ENCODE measurements around the gene C17orf50.

Gene C17orf50

DNA sequence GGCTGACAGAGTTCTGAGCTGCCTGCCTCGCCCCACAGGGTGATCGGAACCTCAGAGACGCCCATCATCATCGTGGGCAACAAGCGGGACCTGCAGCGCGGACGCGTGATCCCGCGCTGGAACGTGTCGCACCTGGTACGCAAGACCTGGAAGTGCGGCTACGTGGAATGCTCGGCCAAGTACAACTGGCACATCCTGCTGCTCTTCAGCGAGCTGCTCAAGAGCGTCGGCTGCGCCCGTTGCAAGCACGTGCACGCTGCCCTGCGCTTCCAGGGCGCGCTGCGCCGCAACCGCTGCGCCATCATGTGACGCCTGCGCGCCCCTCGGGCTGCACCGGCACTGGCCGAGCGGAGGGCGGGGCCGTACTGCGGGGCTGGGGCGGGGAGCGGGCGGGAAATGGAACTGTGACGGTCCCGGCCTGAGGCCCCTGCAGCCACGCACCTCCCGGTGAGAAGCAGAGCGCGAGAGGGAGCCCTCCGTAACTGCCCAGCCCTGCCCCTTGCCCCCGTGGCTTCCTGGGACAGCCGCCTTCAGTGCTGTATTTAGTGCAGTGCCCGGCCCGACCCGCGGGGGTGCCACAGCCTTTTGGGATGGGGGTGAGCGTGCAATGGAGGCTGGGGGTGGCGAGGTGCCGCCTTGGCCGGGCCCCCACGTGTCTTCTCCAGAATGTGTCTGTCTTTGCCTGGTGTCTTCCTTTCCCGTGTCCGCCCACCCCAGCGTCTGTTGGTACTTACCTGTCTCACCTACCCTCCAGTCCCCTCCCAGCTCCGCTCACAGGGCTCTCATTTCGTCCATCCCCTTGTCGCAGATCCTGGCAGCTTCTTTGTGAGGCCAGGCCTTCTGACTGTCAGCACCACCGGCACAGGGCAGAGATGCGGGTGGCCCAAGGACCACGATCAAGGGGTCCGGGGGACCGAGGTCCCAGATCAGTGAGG, 19.4 kb upstream of the C17orf50 start:
- TF ChIP-seq, protein P1, sequence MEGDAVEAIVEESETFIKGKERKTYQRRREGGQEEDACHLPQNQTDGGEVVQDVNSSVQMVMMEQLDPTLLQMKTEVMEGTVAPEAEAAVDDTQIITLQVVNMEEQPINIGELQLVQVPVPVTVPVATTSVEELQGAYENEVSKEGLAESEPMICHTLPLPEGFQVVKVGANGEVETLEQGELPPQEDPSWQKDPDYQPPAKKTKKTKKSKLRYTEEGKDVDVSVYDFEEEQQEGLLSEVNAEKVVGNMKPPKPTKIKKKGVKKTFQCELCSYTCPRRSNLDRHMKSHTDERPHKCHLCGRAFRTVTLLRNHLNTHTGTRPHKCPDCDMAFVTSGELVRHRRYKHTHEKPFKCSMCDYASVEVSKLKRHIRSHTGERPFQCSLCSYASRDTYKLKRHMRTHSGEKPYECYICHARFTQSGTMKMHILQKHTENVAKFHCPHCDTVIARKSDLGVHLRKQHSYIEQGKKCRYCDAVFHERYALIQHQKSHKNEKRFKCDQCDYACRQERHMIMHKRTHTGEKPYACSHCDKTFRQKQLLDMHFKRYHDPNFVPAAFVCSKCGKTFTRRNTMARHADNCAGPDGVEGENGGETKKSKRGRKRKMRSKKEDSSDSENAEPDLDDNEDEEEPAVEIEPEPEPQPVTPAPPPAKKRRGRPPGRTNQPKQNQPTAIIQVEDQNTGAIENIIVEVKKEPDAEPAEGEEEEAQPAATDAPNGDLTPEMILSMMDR (IDR thresholded peaks at IDR 0.05; ENCODE audit: low read length, missing control alignments): no peak
- DNase-seq (ENCODE audit: low read depth): no peak
- H3K4me3 ChIP-seq (replicated peaks; ENCODE audit: low read depth, low read length): no peak overlapping the region

DNA sequence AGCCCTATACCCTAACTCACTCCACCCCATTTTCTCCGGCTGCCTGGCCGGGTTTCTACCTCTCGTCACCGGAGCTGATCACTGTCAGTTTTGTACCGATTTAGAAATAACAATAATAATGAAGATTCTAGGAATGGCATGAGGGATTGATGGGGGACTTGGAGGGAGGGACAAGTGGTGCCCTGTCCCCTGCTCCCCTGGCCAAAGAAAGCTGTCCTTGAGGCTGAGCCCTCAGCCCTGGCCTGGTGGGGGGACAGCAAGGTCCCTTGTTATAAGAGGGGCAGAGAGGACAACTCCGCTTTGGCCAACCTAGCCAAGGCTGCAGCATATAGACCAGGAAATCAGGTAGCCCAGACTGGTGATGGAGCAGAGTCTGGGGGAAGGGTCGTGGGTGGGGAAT, 18.2 kb upstream of the C17orf50 start:
- H3K4me3 ChIP-seq (replicated peaks; ENCODE audit: low read depth, low read length): no peak overlapping the region
- TF ChIP-seq, protein P1 (IDR thresholded peaks at IDR 0.05; ENCODE audit: low read length, missing control alignments): no peak
- no peak for DNase-seq (ENCODE audit: low read depth)

DNA sequence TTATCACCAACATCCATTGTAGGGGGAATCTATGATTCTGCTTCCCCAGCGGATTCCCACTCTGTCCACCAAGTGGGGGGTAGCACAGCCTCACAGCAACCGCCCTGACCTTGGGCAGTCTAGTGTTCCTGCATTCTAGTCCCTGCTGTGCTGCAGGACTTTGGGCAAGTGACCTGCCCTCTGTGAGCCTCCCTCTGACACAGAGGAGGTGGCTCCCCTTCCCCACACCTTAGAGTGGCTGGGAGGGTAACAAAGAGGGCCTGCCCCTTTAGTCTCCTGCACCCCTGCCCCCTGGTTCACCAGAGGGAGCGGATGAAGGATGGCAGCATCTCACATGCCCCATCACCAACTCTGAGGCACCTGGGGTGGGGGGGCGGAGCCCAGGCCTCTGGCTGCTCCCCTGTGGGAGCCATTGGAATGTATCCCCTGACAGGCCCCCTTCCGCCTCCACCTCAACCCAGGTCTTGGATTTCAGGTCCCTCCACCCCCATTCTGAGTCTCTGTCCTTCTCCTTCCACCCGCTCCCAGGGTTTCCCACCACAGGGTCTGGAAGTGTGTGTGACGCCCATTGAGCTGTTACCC, 17.7 kb upstream of the C17orf50 start:
- no peak for DNase-seq (ENCODE audit: low read depth)
- no peak overlapping the region for H3K4me3 ChIP-seq (replicated peaks; ENCODE audit: low read depth, low read length)
- TF ChIP-seq, protein P1 (IDR thresholded peaks at IDR 0.05; ENCODE audit: low read length, missing control alignments): no peak

GRCh38 chr17:35743626-35744328, 16.9 kb upstream of the C17orf50 start:
- no peak overlapping the region for H3K4me3 ChIP-seq (replicated peaks; ENCODE audit: low read depth, low read length)
- TF ChIP-seq, protein P1 (IDR thresholded peaks at IDR 0.05; ENCODE audit: low read length, missing control alignments): no peak
- DNase-seq (ENCODE audit: low read depth): peak; percentile 59

DNA sequence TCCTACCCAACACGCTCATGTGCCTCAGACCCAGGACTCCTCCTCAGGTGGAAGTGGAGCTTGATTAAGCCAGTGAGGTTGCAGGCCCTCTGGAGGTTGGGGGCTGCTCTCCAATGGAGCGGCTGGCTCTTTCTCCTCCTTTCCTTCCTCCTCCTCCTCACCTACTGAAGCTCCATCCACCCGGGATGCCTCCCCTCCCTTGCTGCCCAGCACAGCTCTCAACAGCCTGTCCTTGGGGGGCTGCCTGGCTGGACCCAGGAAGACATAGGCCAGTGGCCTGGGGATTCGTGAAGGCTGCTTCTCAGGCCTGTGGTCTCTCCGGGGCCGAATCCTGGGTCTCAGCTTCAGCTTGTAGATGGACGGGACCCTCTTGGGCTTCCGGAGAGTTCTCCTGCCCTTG, 15.9 kb upstream of the C17orf50 start:
- TF ChIP-seq, protein P1 (IDR thresholded peaks at IDR 0.05; ENCODE audit: low read length, missing control alignments): no peak
- H3K4me3 ChIP-seq (replicated peaks; ENCODE audit: low read depth, low read length): no peak overlapping the region
- no peak for DNase-seq (ENCODE audit: low read depth)

DNA sequence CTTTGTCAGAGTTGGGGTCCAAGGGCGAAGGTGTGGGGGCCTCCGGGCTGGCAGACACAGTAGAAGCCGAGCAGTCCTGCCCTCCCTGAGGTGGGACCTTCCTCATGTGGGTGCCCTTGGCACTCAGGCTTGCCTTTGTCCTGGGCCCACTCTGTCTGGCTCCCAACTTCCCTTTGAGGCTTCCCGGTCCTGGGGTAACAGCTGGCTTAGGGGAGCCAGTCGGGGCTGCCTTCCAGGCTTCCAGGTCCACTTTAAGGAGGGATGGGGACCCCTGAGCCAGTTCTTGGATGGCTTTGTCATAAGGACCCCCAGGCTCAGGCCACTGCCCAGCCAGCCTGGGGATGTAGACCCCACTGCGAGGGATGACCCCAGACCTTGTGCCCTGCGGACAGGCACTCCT, 15.4 kb upstream of the C17orf50 start:
- no peak for DNase-seq (ENCODE audit: low read depth)
- H3K4me3 ChIP-seq (replicated peaks; ENCODE audit: low read depth, low read length): no peak overlapping the region
- TF ChIP-seq, protein P1 (IDR thresholded peaks at IDR 0.05; ENCODE audit: low read length, missing control alignments): no peak

Data from fibroblast of pulmonary artery (primary cell).